Tibial artery (tissue), 4 donors: ENCODE measurements around the gene OGFR.

Source experiments
- DNase-seq, 2 donors: peaks; one replicate each; pipeline ENCODE4 v3.0.0-alpha.2; 2019
- H3K27ac ChIP-seq, 2 donors: fragments of 200-600 bp; sonication (generic) in 1 of 2; 1 replicate in 1 of 2; 2 replicates in 1 of 2; pipeline ENCODE4 v1.5.1; 2018 to 2019; ENCODE audit warnings: mild to moderate bottlenecking in 1 of 2
- H3K27me3 ChIP-seq, 2 donors: fragments of 200-600 bp; sonication (generic) in 1 of 2; one replicate each; pipeline versions ENCODE4 v1.5.1 to v1.6.0; 2016 to 2019
- H3K36me3 ChIP-seq, 3 donors: fragments of 200-600 bp; sonication (generic) in 2 of 3; one replicate each; pipeline ENCODE4 v1.5.1; 2016 to 2019; ENCODE audit warnings: mild to moderate bottlenecking in 2 of 3
- H3K4me1 ChIP-seq, 4 donors: fragments of 200-600 bp; sonication (generic) in 2 of 4; 1 replicate in 3 of 4; 2 replicates in 1 of 4; pipeline ENCODE4 v1.5.1; 2016 to 2019
- H3K4me3 ChIP-seq, 2 donors: fragments of 200-600 bp; sonication (generic) in 1 of 2; 1 replicate in 1 of 2; 2 replicates in 1 of 2; pipeline ENCODE4 v1.5.1; 2018 to 2019; ENCODE audit warnings: mild to moderate bottlenecking in 2 of 2
- H3K9me3 ChIP-seq, 3 donors: fragments of 200-600 bp; sonication (generic) in 1 of 3; one replicate each; pipeline ENCODE4 v1.5.1; 2016 to 2019
- CTCF ChIP-seq, 2 experiments: fragments of 200-600 bp in 1 of 2; fragments of 450-650 bp in 1 of 2; IDR thresholded peaks; one replicate each; pipeline ENCODE4 v1.5.1; 2017 to 2019; ENCODE audit warnings: antibody characterized with exemption in 2 of 2, mild to moderate bottlenecking in 1 of 2, moderate library complexity in 1 of 2
- intact Hi-C: fragments of 100-400 bp; cut with DNase I; formaldehyde crosslinking; loops from one replicate; pipeline ENCODE4 v1.15.0; 2023; ENCODE audit warnings: low total_unique reads

The OGFR gene

DNA sequence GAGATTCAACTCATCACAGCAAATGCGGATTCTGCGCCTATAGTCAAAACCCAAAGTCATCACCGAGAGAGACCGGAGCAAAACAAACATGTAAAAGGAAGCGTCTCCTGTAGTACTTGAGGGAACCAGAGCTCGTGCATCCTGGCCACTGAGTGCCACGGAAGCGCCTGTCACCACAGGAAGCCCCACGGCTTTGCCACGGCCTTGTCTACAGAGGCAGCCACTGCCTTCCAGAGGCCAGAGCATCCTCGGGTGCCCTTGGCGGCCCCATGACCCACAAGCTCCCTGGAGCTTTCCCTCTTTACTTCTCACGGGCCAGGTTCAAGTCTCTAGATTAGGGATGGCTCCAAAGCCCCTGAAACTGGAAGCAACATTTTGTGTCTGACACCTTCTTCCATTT, 49.5 kb downstream of the OGFR start:
- Histone ChIP-seq H3K9me3 (no peaks in the 10 kb centered on the region), H3K27ac (no peak overlapping the region), H3K4me1 (no peaks in the 10 kb centered on the region), H3K4me3 (no peak overlapping the region), H3K27me3 (no peaks in the 10 kb centered on the region), H3K36me3 (peaks cover 6 to 26% (median 24%) of the 10 kb centered on the region in 3 donors)
- no peak for TF ChIP-seq CTCF (IDR thresholded peaks at IDR 0.05)
- intact Hi-C loops = no loop called here
- no peak for DNase-seq

DNA sequence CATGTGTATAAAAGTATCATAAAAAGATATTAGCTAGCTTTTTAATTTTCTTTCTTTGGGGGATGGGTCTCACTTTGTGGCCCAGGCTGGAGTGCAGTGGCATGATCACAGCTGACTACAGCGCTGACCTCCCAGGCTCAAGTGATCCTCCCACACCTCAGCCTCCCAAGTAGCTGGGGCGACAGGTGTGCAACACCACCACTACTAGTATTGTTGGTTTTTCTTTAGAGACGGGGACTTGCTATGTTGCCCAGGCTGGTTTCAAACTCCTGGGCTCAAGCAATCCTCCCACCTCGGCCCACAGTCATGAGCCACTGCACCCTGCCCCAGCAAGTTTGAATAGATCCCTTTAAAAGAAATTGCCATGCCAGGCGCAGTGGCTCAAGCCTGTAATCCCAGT, 50.5 kb downstream of the OGFR start:
- DNase-seq = no peak
- H3K4me3 ChIP-seq = no peak overlapping the region
- no peaks in the 10 kb centered on the region for H3K27me3 ChIP-seq
- no peak overlapping the region for H3K27ac ChIP-seq
- H3K4me1 ChIP-seq = peaks cover 0 to 7% (median 5%) of the 10 kb centered on the region in 4 donors
- intact Hi-C loops = no loop called here
- TF ChIP-seq CTCF (IDR thresholded peaks at IDR 0.05) = no peak
- H3K9me3 ChIP-seq = no peaks in the 10 kb centered on the region
- H3K36me3 ChIP-seq = peaks cover 6 to 26% (median 24%) of the 10 kb centered on the region in 3 donors

DNA sequence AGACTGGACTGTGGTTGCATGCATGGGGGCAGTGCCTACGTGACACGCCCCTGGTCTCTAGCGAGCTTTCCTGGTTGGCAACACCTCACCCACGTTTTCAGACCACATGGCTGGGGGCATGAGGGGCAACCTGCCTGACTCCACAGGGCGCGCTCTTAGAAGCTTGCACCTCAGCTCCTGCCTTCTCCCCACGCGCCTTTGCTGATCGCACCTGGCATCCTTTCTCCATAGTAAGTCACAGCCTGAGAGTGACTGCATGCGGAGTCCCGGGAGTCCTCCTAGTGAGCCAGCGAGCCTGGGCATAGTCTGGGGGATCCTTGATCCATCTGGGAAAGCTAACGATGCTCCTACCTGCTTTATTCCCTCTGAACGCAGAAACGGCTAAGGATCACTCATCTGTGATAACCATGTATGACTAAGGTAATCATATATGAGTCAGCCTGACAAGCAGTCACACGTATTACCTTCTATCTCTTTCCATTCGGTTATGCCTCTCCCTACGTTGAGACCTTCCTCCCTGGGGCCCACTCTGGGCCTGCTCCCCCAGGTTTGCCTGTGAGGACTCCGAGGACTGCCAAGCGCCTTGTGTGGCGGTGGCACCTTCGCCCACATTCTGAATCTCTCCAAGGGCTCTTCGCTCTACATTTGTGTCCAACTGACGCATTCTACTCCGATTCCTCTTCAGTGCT, 52.4 kb downstream of the OGFR start:
- Histone ChIP-seq H3K4me1 (peaks cover 0 to 13% (median 12%) of the 10 kb centered on the region in 4 donors), H3K27me3 (no peaks in the 10 kb centered on the region), H3K4me3 (no peak overlapping the region), H3K9me3 (no peaks in the 10 kb centered on the region), H3K27ac (no peak overlapping the region), H3K36me3 (peaks cover 6 to 26% (median 21%) of the 10 kb centered on the region in 3 donors)
- TF ChIP-seq CTCF (IDR thresholded peaks at IDR 0.05) = no peak
- no peak for DNase-seq
- intact Hi-C loops = no loop called here

- Histone ChIP-seq H3K9me3 (no peaks in the 10 kb centered on the region), H3K36me3 (peaks cover under 1 to 14% (median 12%) of the 10 kb centered on the region in 3 donors), H3K4me3 (no peak overlapping the region), H3K27ac (no peak overlapping the region), H3K27me3 (no peaks in the 10 kb centered on the region), H3K4me1 (peaks cover 0 to 16% (median 12%) of the 10 kb centered on the region in 4 donors)
- DNase-seq = no peak
- intact Hi-C loops = no loop called here
- TF ChIP-seq CTCF (IDR thresholded peaks at IDR 0.05) = no peak
Observed at GRCh38 chr20:62858058-62858830, 53.6 kb downstream of the OGFR start.

DNA sequence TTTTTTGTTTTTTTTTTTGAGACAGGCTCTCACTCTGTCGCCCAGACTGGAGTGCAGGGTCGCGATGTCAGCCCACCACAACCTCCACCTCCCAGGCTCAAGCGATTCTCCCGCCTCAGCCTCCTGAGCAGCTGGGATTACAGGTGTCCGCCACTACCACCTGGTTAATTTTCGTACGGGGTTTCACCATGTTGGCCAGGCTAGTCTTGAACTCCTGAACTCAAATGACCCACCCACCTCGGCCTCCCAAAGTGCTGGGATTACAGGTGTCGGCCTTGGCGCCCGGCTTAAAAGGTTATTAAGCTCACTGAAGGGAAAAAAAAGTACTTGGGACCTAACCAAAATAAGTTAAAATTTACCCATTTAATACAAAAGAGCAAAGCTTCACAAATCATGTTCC, 55.1 kb downstream of the OGFR start:
- Histone ChIP-seq H3K4me3 (no peak overlapping the region), H3K36me3 (peaks cover 0 to 12% (median 5%) of the 10 kb centered on the region in 3 donors), H3K27ac (no peak overlapping the region), H3K27me3 (no peaks in the 10 kb centered on the region), H3K4me1 (peaks cover 0 to 16% (median 12%) of the 10 kb centered on the region in 4 donors), H3K9me3 (no peaks in the 10 kb centered on the region)
- TF ChIP-seq CTCF (IDR thresholded peaks at IDR 0.05) = no peak
- no peak for DNase-seq
- intact Hi-C loops = loop anchor here (10.0 kb wide), 1 partner anchor 55 kb away; the partner anchor contains the start of gene OGFR
